ENCODE measurements around the gene PGLYRP3. TPM values are rescaled to one million over a fixed set of nuclear protein-coding genes. Genes with fewer than 3 reads are reported as not detected.

The PGLYRP3 gene
- total RNA-seq, 1 experiment from 2014 or later: not detected

- no peaks in the 10 kb centered on the region for H3K4me1 ChIP-seq
- H3K36me3 ChIP-seq: no peaks in the 10 kb centered on the region
- no peak overlapping the region for H3K27ac ChIP-seq
- peaks cover 3% of the 10 kb centered on the region; the same call in 1 of the 2 replicates for H3K27me3 ChIP-seq
- DNase-seq: no peak
- no peak overlapping the region for H3K4me3 ChIP-seq
- H3K9me3 ChIP-seq (replicated peaks): no peaks in the 10 kb centered on the region
Observed at GRCh38 chr1:153262462-153263157, 50.1 kb downstream of the PGLYRP3 start.

- DNase-seq: no peak
- H3K4me3 ChIP-seq: no peak overlapping the region
Observed at GRCh38 chr1:153262070-153262366, 50.7 kb downstream of the PGLYRP3 start.

GRCh38 chr1:153261281-153262069 lies 51.3 kb downstream of the PGLYRP3 start:
- DNase-seq: no peak
- H3K9me3 ChIP-seq (replicated peaks): no peaks in the 10 kb centered on the region
- no peak overlapping the region for H3K27ac ChIP-seq
- no peaks in the 10 kb centered on the region for H3K4me1 ChIP-seq
- H3K36me3 ChIP-seq: no peaks in the 10 kb centered on the region
- H3K27me3 ChIP-seq: no peaks in the 10 kb centered on the region; the same call in 1 of the 2 replicates
- no peak overlapping the region for H3K4me3 ChIP-seq

More at GRCh38 chr1:153262070-153262366, 50.7 kb downstream of the PGLYRP3 start:
- no peaks in the 10 kb centered on the region; the same call in 1 of the 2 replicates for H3K27me3 ChIP-seq
- no peak overlapping the region for H3K27ac ChIP-seq
- no peaks in the 10 kb centered on the region for H3K9me3 ChIP-seq (replicated peaks)
- H3K4me1 ChIP-seq: no peaks in the 10 kb centered on the region
- no peaks in the 10 kb centered on the region for H3K36me3 ChIP-seq

- H3K4me3 ChIP-seq: no peak overlapping the region
- H3K36me3 ChIP-seq: no peaks in the 10 kb centered on the region
- no peak overlapping the region for H3K27ac ChIP-seq
- H3K9me3 ChIP-seq (replicated peaks): no peaks in the 10 kb centered on the region
- no peak for DNase-seq
- no peaks in the 10 kb centered on the region; the same call in 1 of the 2 replicates for H3K27me3 ChIP-seq
- H3K4me1 ChIP-seq: no peaks in the 10 kb centered on the region
Observed at GRCh38 chr1:153260585-153261280, 52.0 kb downstream of the PGLYRP3 start.

DNA sequence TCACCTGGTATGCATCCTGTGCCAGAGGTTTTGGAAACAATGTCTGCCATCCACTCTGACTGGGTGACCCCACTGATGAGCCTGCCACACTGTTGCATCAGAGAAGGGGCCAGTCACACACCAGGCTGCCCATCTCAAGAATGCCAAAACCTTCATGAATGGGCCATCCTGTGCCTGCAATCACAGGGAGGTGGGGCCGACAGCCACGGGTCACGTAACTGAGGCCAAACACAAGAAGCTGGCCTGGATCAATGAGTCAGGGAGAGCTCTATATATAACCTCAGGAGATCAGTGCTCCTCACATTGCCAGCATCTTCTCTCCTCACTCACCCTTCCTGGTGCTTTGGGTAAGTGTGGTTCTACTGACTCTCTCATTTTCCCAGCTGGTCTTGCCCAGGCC lies 53.4 kb downstream of the PGLYRP3 start, which contains the start of gene LORICRIN:
LORICRIN (plus strand) TSS at position 301 of the 400 bp plus-strand sequence. CDS start 1,263 bp downstream, outside the sequence.
- no peak for DNase-seq
- Histone ChIP-seq H3K9me3 (replicated peaks) (no peaks in the 10 kb centered on the region), H3K4me1 (no peaks in the 10 kb centered on the region)

GRCh38 chr1:153253693-153254092 lies 59.1 kb downstream of the PGLYRP3 start:
- no peak overlapping the region for H3K27ac ChIP-seq
- H3K4me1 ChIP-seq: no peaks in the 10 kb centered on the region
- no peaks in the 10 kb centered on the region for H3K27me3 ChIP-seq
- no peaks in the 10 kb centered on the region for H3K36me3 ChIP-seq
- no peak for DNase-seq
- no peak overlapping the region for H3K4me3 ChIP-seq
- no peaks in the 10 kb centered on the region for H3K9me3 ChIP-seq (replicated peaks)

More for the DNA sequence above, 53.4 kb downstream of the PGLYRP3 start, which contains the start of gene LORICRIN:
- Histone ChIP-seq H3K4me3 (no peak within 1 kb of the TSS), H3K36me3 (no peaks in the 10 kb centered on the region), H3K27me3 (no peaks in the 10 kb centered on the region; the same call in 1 of the 2 replicates), H3K27ac (no peak within 1 kb of the TSS)

DNA sequence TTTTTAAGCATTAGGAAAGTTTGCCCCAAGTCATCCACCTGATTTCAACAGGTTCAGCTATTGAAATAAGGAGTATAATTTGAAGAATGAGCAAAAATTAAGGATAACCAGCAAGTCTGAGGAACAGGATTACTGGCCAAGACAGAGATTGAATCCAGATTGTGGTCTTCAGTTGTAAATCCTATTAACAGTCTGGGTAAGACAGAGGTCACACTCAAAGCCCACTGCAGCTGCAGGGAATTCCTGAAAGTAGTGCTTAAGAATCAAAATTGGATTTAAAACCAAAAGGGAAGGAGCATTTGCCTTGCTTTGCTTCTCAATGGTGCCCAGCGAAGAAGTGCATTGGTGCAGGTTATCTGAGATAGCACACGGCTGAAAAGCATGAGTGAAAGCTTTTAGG lies 59.7 kb downstream of the PGLYRP3 start:
- no peak for DNase-seq
- H3K36me3 ChIP-seq: no peaks in the 10 kb centered on the region
- H3K27me3 ChIP-seq: no peaks in the 10 kb centered on the region
- no peak overlapping the region for H3K27ac ChIP-seq
- no peaks in the 10 kb centered on the region for H3K9me3 ChIP-seq (replicated peaks)
- no peaks in the 10 kb centered on the region for H3K4me1 ChIP-seq
- H3K4me3 ChIP-seq: no peak overlapping the region

GRCh38 chr1:153251988-153252387 lies 60.8 kb downstream of the PGLYRP3 start:
- no peak for DNase-seq
- Histone ChIP-seq H3K4me3 (no peak overlapping the region), H3K36me3 (no peaks in the 10 kb centered on the region), H3K4me1 (no peaks in the 10 kb centered on the region), H3K27me3 (no peaks in the 10 kb centered on the region), H3K9me3 (replicated peaks) (no peaks in the 10 kb centered on the region), H3K27ac (no peak overlapping the region)

- Histone ChIP-seq H3K4me3 (no peak overlapping the region), H3K4me1 (no peaks in the 10 kb centered on the region), H3K9me3 (replicated peaks) (no peaks in the 10 kb centered on the region), H3K36me3 (no peaks in the 10 kb centered on the region), H3K27ac (no peak overlapping the region), H3K27me3 (no peaks in the 10 kb centered on the region)
- no peak for DNase-seq
Observed at GRCh38 chr1:153251562-153251961, 61.2 kb downstream of the PGLYRP3 start.

GRCh38 chr1:153251087-153251486 lies 61.7 kb downstream of the PGLYRP3 start:
- Histone ChIP-seq H3K9me3 (replicated peaks) (no peaks in the 10 kb centered on the region), H3K36me3 (no peaks in the 10 kb centered on the region), H3K27ac (no peak overlapping the region), H3K4me3 (no peak overlapping the region), H3K4me1 (no peaks in the 10 kb centered on the region), H3K27me3 (no peaks in the 10 kb centered on the region)
- DNase-seq: no peak

DNA sequence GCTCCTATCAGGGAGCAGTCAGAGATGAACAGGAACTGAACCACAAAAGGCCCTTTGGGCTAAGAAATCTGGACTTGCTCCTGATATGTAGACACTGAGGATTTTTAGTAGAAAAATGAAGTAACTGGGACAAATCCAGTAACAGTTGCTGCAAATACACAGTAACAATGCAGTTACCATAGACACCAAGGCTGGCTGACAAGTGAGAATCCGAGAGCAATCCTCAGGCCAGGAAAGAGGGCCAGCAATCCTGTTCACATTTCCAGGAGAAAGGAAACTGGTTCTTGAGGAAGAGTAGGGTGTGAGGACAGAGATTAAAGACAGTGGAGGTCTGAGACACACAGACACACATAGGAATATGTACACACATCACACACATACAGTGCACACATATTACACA lies 62.6 kb downstream of the PGLYRP3 start:
- no peaks in the 10 kb centered on the region for H3K4me1 ChIP-seq
- no peaks in the 10 kb centered on the region for H3K36me3 ChIP-seq
- H3K9me3 ChIP-seq (replicated peaks): no peaks in the 10 kb centered on the region

GRCh38 chr1:153248176-153248879 lies 64.4 kb downstream of the PGLYRP3 start:
- H3K27ac ChIP-seq: no peak overlapping the region
- H3K9me3 ChIP-seq (replicated peaks): no peaks in the 10 kb centered on the region
- no peaks in the 10 kb centered on the region for H3K4me1 ChIP-seq
- no peaks in the 10 kb centered on the region for H3K27me3 ChIP-seq
- no peak for DNase-seq
- no peaks in the 10 kb centered on the region for H3K36me3 ChIP-seq
- H3K4me3 ChIP-seq: no peak overlapping the region

More for the DNA sequence above, 62.6 kb downstream of the PGLYRP3 start:
- no peak for DNase-seq
- H3K4me3 ChIP-seq: no peak overlapping the region
- H3K27me3 ChIP-seq: no peaks in the 10 kb centered on the region
- no peak overlapping the region for H3K27ac ChIP-seq
